Stimulated activated CD4-positive, alpha-beta T cell treated with anti-CD3 and anti-CD28 coated beads, Interleukin-15, amount 100 ng/mL, for 24 hours (primary cell): Measurements from ENCODE around the gene RRAS2.
"Not testable (repeated sequence)": the region's sequence is repeated elsewhere in the genome, so short reads cannot be mapped to it uniquely, and the experiment has no call there.

ENCODE experiments used
- DNase-seq: peaks from one replicate; pipeline ENCODE4 v3.0.0-alpha.2; 2020

The RRAS2 gene

GRCh38 chr11:14300661-14301304 lies 58.2 kb downstream of the RRAS2 start:
- DNase-seq: peak; percentile 53

GRCh38 chr11:14299921-14300320 lies 59.1 kb downstream of the RRAS2 start:
- no peak for DNase-seq

GRCh38 chr11:14290422-14290821 lies 68.6 kb downstream of the RRAS2 start:
- no peak for DNase-seq

GRCh38 chr11:14288189-14288935 lies 70.6 kb downstream of the RRAS2 start:
- DNase-seq: no peak

GRCh38 chr11:14278869-14279268 lies 80.1 kb downstream of the RRAS2 start:
- not testable (repeated sequence) for DNase-seq

GRCh38 chr11:14275076-14275475 lies 83.9 kb downstream of the RRAS2 start:
- no peak for DNase-seq

- no peak for DNase-seq
Observed at GRCh38 chr11:14273895-14274294, 85.1 kb downstream of the RRAS2 start.

GRCh38 chr11:14270690-14271542 lies 88.1 kb downstream of the RRAS2 start:
- peak; percentile 31 for DNase-seq

GRCh38 chr11:14269692-14270573 lies 89.0 kb downstream of the RRAS2 start:
- DNase-seq: no peak

GRCh38 chr11:14267861-14268635 lies 90.9 kb downstream of the RRAS2 start:
- DNase-seq: no peak

- no peak for DNase-seq
Observed at GRCh38 chr11:14266622-14267021, 92.4 kb downstream of the RRAS2 start.

GRCh38 chr11:14264966-14265365 lies 94.0 kb downstream of the RRAS2 start:
- no peak for DNase-seq

GRCh38 chr11:14262271-14262846 lies 96.6 kb downstream of the RRAS2 start:
- no peak for DNase-seq

- no peak for DNase-seq
Observed at GRCh38 chr11:14261066-14261465, 97.9 kb downstream of the RRAS2 start.

- DNase-seq: no peak
Observed at GRCh38 chr11:14259878-14260277, 99.1 kb downstream of the RRAS2 start.

- DNase-seq: no peak
Observed at GRCh38 chr11:14259186-14259784, 99.7 kb downstream of the RRAS2 start.

GRCh38 chr11:14258221-14258935 lies 100.6 kb downstream of the RRAS2 start:
- DNase-seq: no peak

- DNase-seq: no peak
Observed at GRCh38 chr11:14255238-14255534, 103.8 kb downstream of the RRAS2 start.

- DNase-seq: no peak
Observed at GRCh38 chr11:14254533-14255237, 104.3 kb downstream of the RRAS2 start.

- DNase-seq: no peak
Observed at GRCh38 chr11:14253840-14254239, 105.1 kb downstream of the RRAS2 start.
